Suprapubic skin (tissue), 3 donors: Measurements from ENCODE around the gene DIS3L.

Experiments
- POLR2AphosphoS5 ChIP-seq, 3 donors: sonication (generic); formaldehyde crosslinking; IDR thresholded peaks; one replicate each; pipeline ENCODE4 v1.6.1; 2017; ENCODE audit warnings: antibody characterized with exemption in 3 of 3
- TF ChIP-seq, protein P1 (sequence below), 2 donors: fragments of 200-600 bp in 1 of 2; fragments of 450-650 bp in 1 of 2; sonication (generic) in 1 of 2; IDR thresholded peaks; one replicate each; pipeline ENCODE4 v1.5.1; 2016 to 2019; ENCODE audit warnings: antibody characterized with exemption in 2 of 2, mild to moderate bottlenecking in 1 of 2, moderate library complexity in 1 of 2

GRCh38 chr15:66264859-66265513 lies 28.4 kb upstream of the DIS3L start:
- TF ChIP-seq, protein P1, sequence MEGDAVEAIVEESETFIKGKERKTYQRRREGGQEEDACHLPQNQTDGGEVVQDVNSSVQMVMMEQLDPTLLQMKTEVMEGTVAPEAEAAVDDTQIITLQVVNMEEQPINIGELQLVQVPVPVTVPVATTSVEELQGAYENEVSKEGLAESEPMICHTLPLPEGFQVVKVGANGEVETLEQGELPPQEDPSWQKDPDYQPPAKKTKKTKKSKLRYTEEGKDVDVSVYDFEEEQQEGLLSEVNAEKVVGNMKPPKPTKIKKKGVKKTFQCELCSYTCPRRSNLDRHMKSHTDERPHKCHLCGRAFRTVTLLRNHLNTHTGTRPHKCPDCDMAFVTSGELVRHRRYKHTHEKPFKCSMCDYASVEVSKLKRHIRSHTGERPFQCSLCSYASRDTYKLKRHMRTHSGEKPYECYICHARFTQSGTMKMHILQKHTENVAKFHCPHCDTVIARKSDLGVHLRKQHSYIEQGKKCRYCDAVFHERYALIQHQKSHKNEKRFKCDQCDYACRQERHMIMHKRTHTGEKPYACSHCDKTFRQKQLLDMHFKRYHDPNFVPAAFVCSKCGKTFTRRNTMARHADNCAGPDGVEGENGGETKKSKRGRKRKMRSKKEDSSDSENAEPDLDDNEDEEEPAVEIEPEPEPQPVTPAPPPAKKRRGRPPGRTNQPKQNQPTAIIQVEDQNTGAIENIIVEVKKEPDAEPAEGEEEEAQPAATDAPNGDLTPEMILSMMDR (IDR thresholded peaks at IDR 0.05): no peak
- no peak for TF ChIP-seq POLR2AphosphoS5 (IDR thresholded peaks at IDR 0.05)
